HG02610 (cell line): ENCODE results near the gene PDE6A.

Experiments used
- ATAC-seq: cut with Tn5 transposase; IDR thresholded peaks from one replicate; pipeline ENCODE4 v1.9.1; 2021; ENCODE audit warnings: mild to moderate bottlenecking, moderate library complexity; ENCODE audit not compliant: unreplicated experiment

The PDE6A gene

GRCh38 chr5:149944666-149945065 lies at the start of gene PDE6A:
Gene PDE6A (minus strand): TSS chr5:149944793. CDS start chr5:149944673, 120 bp downstream.
- no peak for ATAC-seq

- no peak for ATAC-seq
These were observed 48.9 kb upstream of the PDE6A start for GRCh38 chr5:149993471-149993870.

GRCh38 chr5:149990518-149991376 lies 46.2 kb upstream of the PDE6A start:
- peak; percentile 89 for ATAC-seq

GRCh38 chr5:149988126-149988525 lies 43.5 kb upstream of the PDE6A start:
- no peak for ATAC-seq

GRCh38 chr5:149982505-149982904 lies 37.9 kb upstream of the PDE6A start:
- no peak for ATAC-seq

- no peak for ATAC-seq
These were observed 36.6 kb upstream of the PDE6A start for GRCh38 chr5:149981206-149981605.

GRCh38 chr5:149979896-149980295 lies 35.3 kb upstream of the PDE6A start:
- ATAC-seq: no peak

- no peak for ATAC-seq
These were observed 30.8 kb upstream of the PDE6A start for GRCh38 chr5:149975409-149975808.

- no peak for ATAC-seq
These were observed 24.8 kb upstream of the PDE6A start for GRCh38 chr5:149969181-149969930.

- ATAC-seq: no peak
These were observed 22.4 kb upstream of the PDE6A start for GRCh38 chr5:149966946-149967345.

- ATAC-seq: no peak
These were observed 19.1 kb upstream of the PDE6A start for GRCh38 chr5:149963729-149964128.

- ATAC-seq: no peak
These were observed 18.2 kb upstream of the PDE6A start for GRCh38 chr5:149962601-149963300.

GRCh38 chr5:149961957-149962409 lies 17.4 kb upstream of the PDE6A start:
- ATAC-seq: no peak

GRCh38 chr5:149961186-149961685 lies 16.6 kb upstream of the PDE6A start:
- ATAC-seq: no peak

- peak; percentile 99 for ATAC-seq
These were observed 15.9 kb upstream of the PDE6A start, which contains the start of gene SLC26A2 for GRCh38 chr5:149960272-149961185. Gene SLC26A2 (plus strand): TSS chr5:149960758. CDS start chr5:149977653, 16,895 bp downstream.

GRCh38 chr5:149959406-149960236 lies 15.0 kb upstream of the PDE6A start:
- no peak for ATAC-seq

GRCh38 chr5:149957855-149958254 lies 13.3 kb upstream of the PDE6A start:
- ATAC-seq: no peak

- no peak for ATAC-seq
These were observed 12.1 kb upstream of the PDE6A start for GRCh38 chr5:149956685-149957084.

GRCh38 chr5:149954798-149955197 lies 10.2 kb upstream of the PDE6A start:
- ATAC-seq: no peak
